B cell (primary cell): ENCODE data around the gene CIAO2B. TPM values are rescaled to one million over a fixed set of nuclear protein-coding genes. Genes with fewer than 3 reads are reported as not detected.

Experiments
- ATAC-seq: fragments of 200-7000 bp; cut with Tn5 transposase; one replicate; pipeline ENCODE4 v1.10.0; 2021; ENCODE audit warnings: low read depth, mild to moderate bottlenecking, moderate number of reproducible peaks, moderate library complexity
- CTCF ChIA-PET: fragments of 350-600 bp; sonication (Branson Sonifier 250); formaldehyde crosslinking; loops from one replicate; lab custom pipeline; 2021; ENCODE audit warnings: antibody characterized with exemption, inconsistent platforms; lab: Charles Lee
- POLR2A ChIA-PET: fragments of 350-600 bp; sonication (Branson Sonifier 250); formaldehyde crosslinking; loops from one replicate; lab custom pipeline; 2021; ENCODE audit warnings: antibody characterized with exemption; lab: Charles Lee
- DNase-seq: peaks from one replicate; pipeline ENCODE4 v3.0.0; 2013
- H2AFZ ChIP-seq: 2 replicates; pipeline ENCODE4 v1.6.1; 2012; ENCODE audit warnings: mild to moderate bottlenecking, low read depth, low read length; ENCODE audit not compliant: insufficient read depth, poor library complexity, severe bottlenecking
- H3K27ac ChIP-seq, 2 donors: 1 replicate in 1 of 2; 2 replicates in 1 of 2; pipeline ENCODE4 v1.5.1; 2012 to 2013; ENCODE audit warnings: low read length in 2 of 2, mild to moderate bottlenecking in 2 of 2, moderate library complexity in 1 of 2
- H3K27me3 ChIP-seq, 4 experiments: fragments of 200-600 bp in 1 of 4; sonication (generic) in 1 of 4; replicated peaks in 1 of 4; 1 replicate in 2 of 4; 2 replicates in 2 of 4; pipeline versions ENCODE4 v1.6.1 to v1.7.0; 2013 to 2016; ENCODE audit warnings: low read length in 3 of 4, mild to moderate bottlenecking in 2 of 4, mixed read lengths in 1 of 4, moderate library complexity in 1 of 4; ENCODE audit not compliant: insufficient read depth in 4 of 4, control insufficient read depth in 3 of 4; ENCODE audit errors: control extremely low read depth in 1 of 4
- H3K36me3 ChIP-seq, 2 experiments: replicated peaks in 1 of 2; 1 replicate in 1 of 2; 2 replicates in 1 of 2; pipeline versions ENCODE4 v1.6.1 to v1.7.1; 2013; ENCODE audit warnings: low read length in 1 of 2; ENCODE audit not compliant: insufficient read depth in 2 of 2, control insufficient read depth in 1 of 2; ENCODE audit errors: control extremely low read depth in 1 of 2, extremely low read depth in 1 of 2
- H3K4me1 ChIP-seq, 2 donors: fragments of 200-600 bp in 1 of 2; sonication (generic) in 1 of 2; 1 replicate in 1 of 2; 2 replicates in 1 of 2; pipeline versions ENCODE4 v1.5.1 to v1.6.1; 2013 to 2017; ENCODE audit warnings: low read length in 2 of 2; ENCODE audit not compliant: control insufficient read depth in 2 of 2, insufficient read depth in 2 of 2
- H3K4me2 ChIP-seq: replicated peaks from 2 replicates; pipeline ENCODE3; 2012; ENCODE audit warnings: mild to moderate bottlenecking, low read depth, low read length; ENCODE audit not compliant: poor library complexity, severe bottlenecking
- H3K4me3 ChIP-seq, 5 experiments: fragments of 200-600 bp in 1 of 5; sonication (generic) in 1 of 5; 1 replicate in 3 of 5; 2 replicates in 2 of 5; pipeline versions ENCODE4 v1.5.1 to v1.7.0; 2011 to 2016; ENCODE audit warnings: low read length in 4 of 5, mild to moderate bottlenecking in 4 of 5, low read depth in 2 of 5, control low read depth in 1 of 5, moderate library complexity in 1 of 5; ENCODE audit not compliant: insufficient read depth in 1 of 5; ENCODE audit errors: control extremely low read depth in 1 of 5, extremely low read depth in 1 of 5
- H3K79me2 ChIP-seq: fragments of 200-600 bp; sonication (generic); one replicate; pipeline ENCODE4 v1.6.0; 2016; ENCODE audit warnings: low read length; ENCODE audit not compliant: control insufficient read depth, insufficient read depth
- H3K9ac ChIP-seq: fragments of 200-600 bp; sonication (generic); 2 replicates; pipeline ENCODE4 v1.6.1; 2017; ENCODE audit warnings: mild to moderate bottlenecking, low read length, moderate library complexity
- H3K9me3 ChIP-seq, 3 donors: one replicate each; pipeline versions ENCODE4 v1.6.1 to v1.7.1; 2013; ENCODE audit warnings: low read length in 2 of 3; ENCODE audit not compliant: control insufficient read depth in 2 of 3, insufficient read depth in 1 of 3; ENCODE audit errors: control extremely low read depth in 1 of 3
- H4K20me1 ChIP-seq: 2 replicates; pipeline ENCODE4 v1.6.0; 2012; ENCODE audit warnings: mild to moderate bottlenecking, low read length; ENCODE audit not compliant: insufficient read depth, control insufficient read depth, poor library complexity, severe bottlenecking
- H3K27ac Mint-ChIP-seq: one replicate; pipeline ENCODE4 v1.8.0; 2021; ENCODE audit warnings: mixed read lengths
- H3K27me3 Mint-ChIP-seq: one replicate; pipeline ENCODE4 v1.8.0; 2021; ENCODE audit warnings: mixed read lengths
- H3K4me1 Mint-ChIP-seq: one replicate; pipeline ENCODE4 v1.8.0; 2021; ENCODE audit warnings: mixed read lengths
- H3K4me3 Mint-ChIP-seq: one replicate; pipeline ENCODE4 v1.8.0; 2021; ENCODE audit warnings: mixed read lengths
- H3K9me3 Mint-ChIP-seq: one replicate; pipeline ENCODE4 v1.8.0; 2022; ENCODE audit warnings: mixed read lengths; ENCODE audit not compliant: insufficient read depth
- CTCF ChIP-seq: fragments of 200-600 bp; IDR thresholded peaks from one replicate; pipeline ENCODE4 v1.8.0; 2022; ENCODE audit warnings: antibody characterized with exemption, mild to moderate bottlenecking
- EZH2 ChIP-seq: IDR thresholded peaks from 2 replicates; pipeline ENCODE4 v1.6.1; 2012; ENCODE audit warnings: borderline replicate concordance, low read depth, mild to moderate bottlenecking, moderate library complexity, low read length; ENCODE audit not compliant: insufficient read depth, poor library complexity, severe bottlenecking
- WGBS: methylation state at CpG from one replicate; pipeline ENCODE4 v1.1.5; 2013; ENCODE audit warnings: missing lambda C conversion rate; ENCODE audit not compliant: insufficient coverage; 5-methylcytosine and 5-hydroxymethylcytosine counted together
- intact Hi-C: fragments of 100-400 bp; cut with micrococcal nuclease; formaldehyde crosslinking; loops from one replicate; pipeline ENCODE4 v1.10.0; 2022
- polyA plus RNA-seq: library from polyadenylated mRNA; depleted of rRNA; stranded (reverse); fragments of >200 nt; gene quantifications from 2 replicates; pipeline ENCODE4 v1.2.3, GENCODE V29; 2012
- total RNA-seq, 2 donors: library from RNA; stranded (reverse); fragments of 120-200 nt in 1 of 2; gene quantifications; 1 replicate in 1 of 2; 2 replicates in 1 of 2; pipeline versions ENCODE4 v1.2.3 to v1.2.4, GENCODE V29; 2013 to 2022

CIAO2B gene
- total and polyA plus RNA-seq, 2 donors (not counting 1 experiment from before 2014, with no cell fraction given), result 60.6 to 159 TPM

GRCh38 chr16:66899310-66899944, 34.8 kb downstream of the CIAO2B start:
- H4K20me1 ChIP-seq, result no peaks in the 10 kb centered on the region
- WGBS, result 85% methylated on average over 4 of the region's 6 CpGs
- H2AFZ ChIP-seq, result no peak overlapping the region
- CTCF ChIA-PET, result interaction anchor here (0.6 kb wide), 1 partner anchor 39 kb away, joined by 4 read pairs; no protein-coding TSS in a partner anchor
- POLR2A ChIA-PET, result no interaction called here
- Mint-ChIP-seq H3K27ac (no peak overlapping the region), H3K9me3 (no peaks in the 10 kb centered on the region), H3K4me3 (no peak overlapping the region), H3K27me3 (no peaks in the 10 kb centered on the region), H3K4me1 (no peaks in the 10 kb centered on the region)
- no peaks in the 10 kb centered on the region for H3K36me3 ChIP-seq
- no peak overlapping the region for H3K4me2 ChIP-seq
- no peak overlapping the region for H3K9ac ChIP-seq
- H3K27me3 ChIP-seq, result peaks cover 0 to 3% (median 0%) of the 10 kb centered on the region in 4 experiments
- DNase-seq (no peak), ATAC-seq (no peak)
- H3K9me3 ChIP-seq, result no peaks in the 10 kb centered on the region
- no peak for TF ChIP-seq EZH2
- TF ChIP-seq CTCF, result no peak
- no peak overlapping the region for H3K27ac ChIP-seq
- H3K4me3 ChIP-seq, result no peak overlapping the region
- intact Hi-C loops, result no loop called here
- no peaks in the 10 kb centered on the region for H3K79me2 ChIP-seq
- H3K4me1 ChIP-seq, result peaks cover 0 to 3% of the 10 kb centered on the region in 2 donors

- Mint-ChIP-seq H3K27ac (no peak overlapping the region), H3K4me3 (no peak overlapping the region), H3K27me3 (no peaks in the 10 kb centered on the region), H3K9me3 (no peaks in the 10 kb centered on the region), H3K4me1 (no peaks in the 10 kb centered on the region)
- Histone ChIP-seq H3K4me2 (no peak overlapping the region), H3K4me3 (no peak overlapping the region), H3K36me3 (no peaks in the 10 kb centered on the region), H3K27ac (no peak overlapping the region), H3K79me2 (no peaks in the 10 kb centered on the region), H3K4me1 (peaks cover 0 to 3% of the 10 kb centered on the region in 2 donors), H3K27me3 (peaks cover 0 to 3% (median 0%) of the 10 kb centered on the region in 4 experiments), H3K9ac (no peak overlapping the region), H4K20me1 (no peaks in the 10 kb centered on the region), H3K9me3 (no peaks in the 10 kb centered on the region), H2AFZ (no peak overlapping the region)
- no peak for TF ChIP-seq CTCF
- no peak for TF ChIP-seq EZH2
- ChIA-PET CTCF (interaction anchor here (0.6 to 1.2 kb wide), 2 partner anchors 31 to 38 kb away, joined by 4 to 6 read pairs; no protein-coding TSS in a partner anchor), POLR2A (no interaction called here)
- no peak for ATAC-seq
- DNase-seq, result no peak
- 100% methylated on average over 1 of the region's 2 CpGs for WGBS
- intact Hi-C loops, result no loop called here
These were observed 35.3 kb downstream of the CIAO2B start for GRCh38 chr16:66898933-66899309.
